ENCODE data around the gene SEZ6L2.
"Not testable (repeated sequence)": the region's sequence is repeated elsewhere in the genome, so short reads cannot be mapped to it uniquely, and the experiment has no call there.

Gene SEZ6L2

DNA sequence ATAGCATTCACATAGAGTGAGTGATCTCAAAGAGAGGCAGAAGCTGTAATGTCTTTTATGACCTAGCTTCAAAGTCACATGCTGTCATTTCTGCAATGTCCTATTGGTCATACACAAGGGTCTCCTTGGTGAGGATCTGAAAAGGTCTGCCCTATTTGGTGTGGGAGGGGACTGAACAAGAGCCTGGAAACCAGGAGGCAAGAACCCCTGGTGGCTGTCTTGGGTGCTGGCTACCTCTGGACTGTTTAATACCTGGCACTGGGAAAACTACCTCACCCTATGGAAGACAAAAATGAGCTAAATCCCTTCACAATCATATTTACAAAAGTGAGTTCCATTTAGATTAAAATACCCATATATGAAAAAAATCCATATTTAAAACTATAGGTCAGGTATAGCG, 17.6 kb upstream of the SEZ6L2 start:
- Mint-ChIP-seq H3K4me3 (no peak overlapping the region), H3K9me3 (no peaks in the 10 kb centered on the region), H3K4me1 (peaks cover 12% of the 10 kb centered on the region), H3K36me3 (peaks cover 84% of the 10 kb centered on the region), H3K27ac (no peak overlapping the region)
- ATAC-seq = no peak
- DNase-seq (ENCODE audit: low spot score in 2 of 2) = no peak

DNA sequence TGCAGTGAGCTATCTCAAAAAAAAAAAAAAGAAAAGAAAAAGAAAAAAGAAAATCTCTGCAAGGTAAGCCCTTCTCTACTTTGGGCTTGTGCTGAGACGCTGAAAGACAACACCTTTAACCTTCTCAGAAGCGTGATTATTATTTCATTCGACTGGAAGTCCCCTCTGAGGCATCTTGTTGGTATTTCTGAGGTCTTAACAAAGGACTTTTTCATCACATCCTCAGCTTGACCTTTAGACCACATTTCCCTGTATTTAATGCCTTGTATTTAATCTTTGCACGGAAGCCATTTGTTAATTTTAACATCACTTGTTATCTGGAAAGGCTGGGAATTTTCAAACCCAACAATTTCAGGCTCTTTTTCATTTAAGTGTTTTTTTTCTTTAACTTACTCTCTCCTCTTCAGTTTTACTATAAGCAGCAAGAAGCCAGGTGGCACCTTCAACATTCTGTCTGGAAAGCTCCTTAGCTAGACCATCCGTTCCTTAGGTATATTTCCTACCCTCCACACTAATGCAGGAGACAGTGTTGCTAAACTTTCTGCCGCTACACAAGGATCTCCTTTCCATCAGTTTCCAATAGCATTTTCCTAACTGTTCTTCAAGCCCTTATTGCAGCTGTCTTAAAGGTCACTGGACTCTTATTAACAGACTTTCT, 16.4 kb upstream of the SEZ6L2 start:
- H3K36me3 Mint-ChIP-seq = peaks cover 74% of the 10 kb centered on the region
- H3K4me1 Mint-ChIP-seq = peaks cover 7% of the 10 kb centered on the region
- H3K27ac Mint-ChIP-seq = peak overlapping the region; percentile 52
- DNase-seq (ENCODE audit: low spot score in 2 of 2) = no peak
- no peak for ATAC-seq
- no peak overlapping the region for H3K4me3 Mint-ChIP-seq
- H3K9me3 Mint-ChIP-seq = no peaks in the 10 kb centered on the region

- no peaks in the 10 kb centered on the region for H3K4me1 Mint-ChIP-seq
- ATAC-seq = no peak
- no peak for DNase-seq (ENCODE audit: low spot score in 2 of 2)
- no peaks in the 10 kb centered on the region for H3K9me3 Mint-ChIP-seq
- peaks cover 51% of the 10 kb centered on the region for H3K36me3 Mint-ChIP-seq
- H3K27ac Mint-ChIP-seq = no peak overlapping the region
- H3K4me3 Mint-ChIP-seq = no peak overlapping the region
Measured at GRCh38 chr16:29913514-29913913, 14.2 kb upstream of the SEZ6L2 start.

GRCh38 chr16:29912087-29912486, 12.7 kb upstream of the SEZ6L2 start:
- Mint-ChIP-seq H3K4me1 (no peaks in the 10 kb centered on the region), H3K9me3 (no peaks in the 10 kb centered on the region), H3K27ac (no peak overlapping the region), H3K36me3 (peaks cover 48% of the 10 kb centered on the region), H3K4me3 (no peak overlapping the region)
- DNase-seq (ENCODE audit: low spot score in 2 of 2) (no peak), ATAC-seq (no peak)

- Mint-ChIP-seq H3K4me3 (no peak overlapping the region), H3K27ac (no peak overlapping the region), H3K4me1 (no peaks in the 10 kb centered on the region), H3K36me3 (peaks cover 45% of the 10 kb centered on the region), H3K9me3 (no peaks in the 10 kb centered on the region)
- ATAC-seq (no peak), DNase-seq (ENCODE audit: low spot score in 2 of 2) (no peak)
Measured at GRCh38 chr16:29911676-29912010, 12.3 kb upstream of the SEZ6L2 start.

GRCh38 chr16:29910819-29911675, 11.7 kb upstream of the SEZ6L2 start:
- DNase-seq (ENCODE audit: low spot score in 2 of 2) (no peak), ATAC-seq (no peak)
- Mint-ChIP-seq H3K9me3 (no peaks in the 10 kb centered on the region), H3K4me3 (no peak overlapping the region), H3K36me3 (peaks cover 51% of the 10 kb centered on the region), H3K4me1 (no peaks in the 10 kb centered on the region), H3K27ac (no peak overlapping the region)

DNA sequence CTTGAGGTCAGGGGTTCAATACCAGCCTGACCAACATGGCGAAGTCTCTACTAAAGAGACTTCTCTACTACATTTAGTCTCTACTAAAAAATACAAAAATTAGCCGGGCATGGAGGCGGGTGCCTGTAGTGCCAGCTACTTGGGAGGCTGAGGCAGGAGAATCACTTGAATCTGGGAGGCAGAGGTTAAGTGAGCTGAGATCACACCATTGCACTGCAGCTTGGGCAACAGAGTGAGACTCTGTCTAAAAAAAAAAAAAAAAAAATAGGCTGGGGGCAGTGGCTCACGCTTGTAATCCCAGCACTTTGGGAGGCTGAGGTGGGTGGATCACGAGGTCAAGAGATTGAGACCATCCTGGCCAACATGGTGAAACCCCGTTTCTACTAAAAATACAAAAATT, 10.5 kb upstream of the SEZ6L2 start:
- DNase-seq (ENCODE audit: low spot score in 2 of 2); H3K4me1 Mint-ChIP-seq; H3K4me3 Mint-ChIP-seq; H3K27ac Mint-ChIP-seq; H3K9me3 Mint-ChIP-seq; ATAC-seq: not testable (repeated sequence)
- H3K36me3 Mint-ChIP-seq = peaks cover 46% of the 10 kb centered on the region

DNA sequence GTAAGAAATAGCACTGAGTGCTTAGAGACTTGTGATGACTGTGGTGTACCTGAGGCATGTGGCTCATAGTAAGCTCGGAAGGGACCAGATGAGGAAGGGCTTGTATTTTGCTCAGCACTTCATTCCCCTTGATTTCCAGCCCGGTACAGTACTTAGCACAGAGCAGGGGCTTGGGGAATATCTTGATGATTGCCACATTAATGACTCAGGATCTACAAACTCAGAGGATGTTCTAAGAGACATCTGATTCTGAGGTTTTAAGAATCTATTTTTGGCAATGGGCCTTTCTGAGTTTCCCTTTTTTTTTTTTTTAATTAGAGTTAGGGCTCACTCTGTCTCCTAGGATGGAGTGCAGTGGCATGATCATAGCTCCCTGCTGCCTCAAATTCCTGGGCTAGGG, 10.0 kb upstream of the SEZ6L2 start:
- Mint-ChIP-seq H3K36me3 (peaks cover 41% of the 10 kb centered on the region), H3K4me1 (no peaks in the 10 kb centered on the region), H3K9me3 (no peaks in the 10 kb centered on the region), H3K27ac (peak overlapping the region; percentile 14), H3K4me3 (no peak overlapping the region)
- ATAC-seq (no peak), DNase-seq (ENCODE audit: low spot score in 2 of 2) (no peak)

GRCh38 chr16:29908719-29909220, 9.4 kb upstream of the SEZ6L2 start:
- Mint-ChIP-seq H3K27ac (peak overlapping the region; percentile 14), H3K4me1 (peaks cover under 1% of the 10 kb centered on the region), H3K4me3 (no peak overlapping the region), H3K36me3 (peaks cover 35% of the 10 kb centered on the region), H3K9me3 (no peaks in the 10 kb centered on the region)
- DNase-seq (ENCODE audit: low spot score in 2 of 2) = no peak
- no peak for ATAC-seq

GRCh38 chr16:29907973-29908372, 8.6 kb upstream of the SEZ6L2 start:
- Mint-ChIP-seq H3K4me1 (peaks cover 6% of the 10 kb centered on the region), H3K4me3 (no peak overlapping the region), H3K27ac (peak overlapping the region; percentile 14), H3K9me3 (no peaks in the 10 kb centered on the region), H3K36me3 (peaks cover 27% of the 10 kb centered on the region)
- no peak for DNase-seq (ENCODE audit: low spot score in 2 of 2)
- no peak for ATAC-seq

DNA sequence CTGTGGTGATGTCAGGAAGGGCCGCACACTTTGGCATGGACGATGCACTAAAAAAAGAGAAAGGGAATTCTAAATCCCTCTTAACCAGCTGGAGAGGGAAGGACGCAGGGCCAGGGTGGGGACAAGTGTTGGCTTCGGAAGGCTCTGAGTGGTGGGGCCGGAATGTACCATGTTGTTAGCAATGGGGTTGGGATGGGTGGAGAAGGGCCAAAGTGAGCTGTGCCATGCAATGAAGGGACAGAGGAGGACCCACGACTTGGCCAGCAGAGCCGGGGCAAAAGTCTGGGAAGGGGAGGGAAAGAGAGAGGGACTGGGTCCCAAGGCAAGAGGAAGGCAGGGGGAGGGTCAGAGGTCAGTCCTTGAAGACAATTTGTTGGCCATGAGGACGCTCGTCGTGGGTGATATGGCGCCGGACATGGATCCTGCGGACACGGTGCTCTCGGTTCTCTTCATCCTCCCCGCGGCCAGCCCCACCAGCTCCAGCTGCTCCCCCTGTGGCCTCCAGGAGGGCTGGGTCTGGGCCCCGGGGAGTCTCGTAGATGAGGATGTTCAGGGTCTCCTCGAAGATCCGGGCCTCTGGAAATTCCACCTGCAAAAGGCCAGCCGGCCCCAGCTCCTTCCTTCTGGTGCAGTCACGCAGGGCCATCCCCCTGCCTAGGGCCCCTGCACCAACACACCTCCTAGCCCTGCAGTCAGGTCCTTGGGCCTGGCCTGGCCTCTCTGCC, 7.3 kb upstream of the SEZ6L2 start:
- DNase-seq (ENCODE audit: low spot score in 2 of 2) (no peak), ATAC-seq (no peak)
- peaks cover 14% of the 10 kb centered on the region for H3K36me3 Mint-ChIP-seq
- H3K9me3 Mint-ChIP-seq = no peaks in the 10 kb centered on the region
- peaks cover 6% of the 10 kb centered on the region for H3K4me1 Mint-ChIP-seq
- no peak overlapping the region for H3K27ac Mint-ChIP-seq
- no peak overlapping the region for H3K4me3 Mint-ChIP-seq

DNA sequence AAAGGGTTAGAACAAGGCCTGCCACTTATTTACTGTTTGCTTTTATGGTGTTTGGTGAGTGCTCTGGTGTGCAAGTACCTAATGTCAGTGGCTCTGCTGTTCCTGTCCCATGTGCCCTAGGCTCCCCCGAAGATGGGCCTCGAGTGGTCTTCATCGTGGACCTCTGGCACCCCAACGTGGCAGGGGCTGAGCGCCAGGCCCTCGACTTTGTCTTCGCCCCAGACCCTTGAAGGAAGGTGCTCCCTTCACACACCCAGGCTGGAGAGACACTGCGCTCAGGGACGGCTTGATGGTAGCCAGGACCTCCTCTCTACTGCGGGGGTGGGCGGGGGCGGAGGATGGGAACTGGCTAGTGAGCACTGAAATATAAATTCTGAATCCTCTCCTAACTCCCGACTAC, 6.3 kb upstream of the SEZ6L2 start:
- no peak overlapping the region for H3K4me3 Mint-ChIP-seq
- ATAC-seq = no peak
- no peak overlapping the region for H3K27ac Mint-ChIP-seq
- no peaks in the 10 kb centered on the region for H3K9me3 Mint-ChIP-seq
- H3K4me1 Mint-ChIP-seq = peaks cover 10% of the 10 kb centered on the region
- no peak for DNase-seq (ENCODE audit: low spot score in 2 of 2)
- H3K36me3 Mint-ChIP-seq = peaks cover 14% of the 10 kb centered on the region

- Mint-ChIP-seq H3K36me3 (peaks cover 14% of the 10 kb centered on the region), H3K9me3 (no peaks in the 10 kb centered on the region), H3K4me3 (no peak overlapping the region), H3K4me1 (peaks cover 15% of the 10 kb centered on the region), H3K27ac (no peak overlapping the region)
- ATAC-seq (no peak), DNase-seq (ENCODE audit: low spot score in 2 of 2) (no peak)
Measured at GRCh38 chr16:29904947-29905346, 5.6 kb upstream of the SEZ6L2 start.

- H3K36me3 Mint-ChIP-seq = peaks cover 14% of the 10 kb centered on the region
- no peak overlapping the region for H3K27ac Mint-ChIP-seq
- H3K4me1 Mint-ChIP-seq = peaks cover 21% of the 10 kb centered on the region
- no peak overlapping the region for H3K4me3 Mint-ChIP-seq
- H3K9me3 Mint-ChIP-seq = no peaks in the 10 kb centered on the region
- DNase-seq (ENCODE audit: low spot score in 2 of 2) (no peak), ATAC-seq (no peak)
Measured at GRCh38 chr16:29903590-29903989, 4.2 kb upstream of the SEZ6L2 start.

- H3K4me1 Mint-ChIP-seq = peaks cover 28% of the 10 kb centered on the region
- H3K9me3 Mint-ChIP-seq = no peaks in the 10 kb centered on the region
- peaks cover 6% of the 10 kb centered on the region for H3K36me3 Mint-ChIP-seq
- DNase-seq (ENCODE audit: low spot score in 2 of 2) = no peak
- no peak overlapping the region for H3K27ac Mint-ChIP-seq
- peak overlapping the region; percentile 78 for H3K4me3 Mint-ChIP-seq
- ATAC-seq = no peak
Measured at GRCh38 chr16:29901607-29901945, 2.2 kb upstream of the SEZ6L2 start.
